T-helper 2 cell (primary cell): ENCODE measurements around the gene IL12RB1.
"Not testable (repeated sequence)": the region's sequence is repeated elsewhere in the genome, so short reads cannot be mapped to it uniquely, and the experiment has no call there.

Source experiments
- DNase-seq, 5 experiments: peaks; one replicate each; pipeline versions ENCODE4 v3.0.0 to v3.0.0-alpha.2; 2012 to 2022

The IL12RB1 gene

DNA sequence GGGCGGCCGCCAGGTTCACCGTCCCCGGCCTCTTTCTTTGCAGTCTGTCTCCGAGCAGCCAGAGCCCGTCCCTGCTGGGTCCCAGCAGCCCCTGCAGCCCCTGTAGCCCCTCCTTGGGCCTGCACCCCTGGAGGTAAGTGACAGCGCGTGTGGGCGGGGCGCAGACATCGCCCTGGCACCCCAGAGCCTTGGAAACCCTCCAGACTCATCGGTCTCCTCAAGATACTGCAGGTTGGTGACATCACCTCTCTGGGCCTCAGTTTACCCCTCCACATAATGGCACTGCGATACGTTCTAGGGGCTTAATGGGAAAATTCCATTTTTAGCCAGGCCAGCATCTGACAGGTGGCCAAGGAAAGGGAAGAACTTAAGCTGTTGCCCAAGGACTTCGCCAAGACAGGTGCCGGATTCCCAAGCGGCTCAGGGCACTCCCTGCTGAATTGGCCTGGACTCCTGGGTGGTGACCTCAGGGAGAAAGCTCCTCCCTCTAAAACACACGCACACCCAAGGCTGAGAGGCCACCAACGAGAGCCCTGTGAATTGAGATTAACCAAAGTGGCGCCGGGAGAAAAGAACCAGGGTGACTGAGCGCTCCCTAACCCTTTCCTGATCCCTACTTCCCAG lies 24.0 kb upstream of the IL12RB1 start:
- no peak for DNase-seq

DNA sequence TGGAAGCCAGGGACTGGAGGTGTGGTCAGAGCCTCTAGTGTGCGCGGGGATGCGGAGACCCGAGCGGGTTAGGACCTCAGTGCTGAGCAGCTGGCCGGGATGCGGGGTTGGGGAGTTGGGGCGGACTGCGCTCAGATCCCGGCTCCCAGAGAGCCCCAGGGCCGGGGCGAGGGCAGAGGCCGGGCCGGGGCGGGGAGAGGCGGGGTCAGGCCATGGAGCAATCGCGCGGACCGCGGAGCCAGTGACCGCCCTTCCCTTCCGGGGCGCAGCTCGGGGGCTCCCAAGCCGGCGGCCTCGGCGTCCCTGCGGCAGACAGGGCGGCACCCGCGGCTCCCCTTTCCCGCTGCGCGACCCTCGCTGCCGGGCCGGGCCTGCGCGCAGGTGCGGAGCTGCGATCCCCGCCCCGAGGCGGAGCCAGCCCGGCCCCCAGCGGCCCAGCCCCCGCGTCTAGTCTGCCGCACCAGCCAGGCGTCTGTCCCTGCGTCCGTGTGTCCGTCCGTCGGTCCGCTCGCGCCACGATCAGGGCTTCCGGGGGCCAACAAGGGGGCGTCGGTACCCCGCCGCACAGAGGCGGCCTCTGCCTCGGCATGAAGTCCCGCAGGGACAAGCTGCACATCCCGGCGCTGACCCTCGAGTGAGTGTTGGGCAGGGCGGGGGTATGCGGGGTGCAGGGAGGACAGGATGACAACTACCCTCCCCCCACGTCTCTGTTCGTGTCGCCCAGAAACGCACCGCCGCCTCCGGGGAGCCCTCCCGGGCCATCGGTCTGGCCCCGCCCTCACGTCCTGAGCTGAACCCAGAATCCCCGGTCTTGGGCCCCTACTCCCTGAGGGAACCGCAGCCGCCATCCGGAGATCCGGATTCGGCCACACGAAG lies 23.2 kb upstream of the IL12RB1 start:
- peak in 2 of 5 experiments; percentile 31 to 38 for DNase-seq

DNA sequence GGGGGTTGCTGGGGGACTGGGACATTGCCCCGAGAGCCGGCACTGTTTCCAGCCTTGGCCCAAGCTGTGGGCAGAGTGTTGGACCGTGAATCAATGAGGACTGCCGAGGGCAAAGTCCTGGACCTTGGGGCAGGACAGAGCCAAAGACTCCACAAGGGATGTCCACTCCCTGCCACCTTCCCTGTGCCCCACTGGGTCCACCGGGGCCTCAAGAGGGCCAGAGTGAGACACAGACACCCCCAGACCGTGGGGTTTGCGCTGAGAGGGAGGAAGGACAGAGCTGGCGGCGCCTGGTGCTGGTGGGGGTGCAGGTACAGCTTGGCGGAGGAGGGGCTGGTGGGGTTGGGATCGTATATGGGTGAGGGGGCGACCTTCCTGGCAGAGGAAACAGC lies 22.6 kb upstream of the IL12RB1 start:
- DNase-seq = no peak

DNA sequence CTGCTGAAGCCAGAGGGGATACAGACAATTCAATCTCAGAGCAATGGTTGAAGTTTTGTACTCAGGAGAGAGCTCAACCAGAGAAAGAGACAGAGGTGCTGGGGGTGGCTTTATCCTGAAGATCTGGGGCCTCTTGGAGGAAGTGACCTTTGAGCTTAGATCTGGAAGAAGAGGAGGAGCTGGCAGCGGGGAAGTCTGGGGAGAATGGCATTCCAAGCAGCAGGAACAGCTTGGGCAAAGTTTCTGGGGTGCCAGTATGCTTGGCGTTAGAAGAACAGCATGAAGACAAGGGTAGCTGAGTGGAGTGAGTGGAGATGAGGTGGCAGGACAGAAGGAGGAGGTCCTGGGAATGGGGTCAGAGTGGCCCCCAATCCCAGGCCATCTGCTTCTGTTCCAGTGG lies 22.2 kb upstream of the IL12RB1 start:
- DNase-seq = no peak

DNA sequence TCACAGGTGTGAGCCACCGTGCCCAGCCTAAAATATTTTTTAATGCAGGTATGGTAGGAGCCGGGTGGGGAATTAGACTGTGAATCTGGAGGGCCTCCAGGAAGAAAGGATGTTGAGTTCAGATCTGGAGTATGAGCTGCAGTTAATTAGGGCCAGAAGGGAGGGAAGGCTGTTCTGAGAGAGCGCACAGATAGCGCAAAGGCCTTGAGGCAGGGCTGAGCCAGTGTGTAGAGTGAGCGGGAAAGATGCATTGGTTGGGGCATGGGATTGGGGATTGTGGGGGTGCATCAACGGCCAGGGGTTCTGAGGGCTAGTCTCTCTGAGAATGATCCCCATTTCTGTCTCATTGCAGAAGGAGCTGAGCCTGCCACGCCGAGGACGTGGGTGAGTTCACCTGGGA lies 20.5 kb upstream of the IL12RB1 start:
- DNase-seq = no peak

DNA sequence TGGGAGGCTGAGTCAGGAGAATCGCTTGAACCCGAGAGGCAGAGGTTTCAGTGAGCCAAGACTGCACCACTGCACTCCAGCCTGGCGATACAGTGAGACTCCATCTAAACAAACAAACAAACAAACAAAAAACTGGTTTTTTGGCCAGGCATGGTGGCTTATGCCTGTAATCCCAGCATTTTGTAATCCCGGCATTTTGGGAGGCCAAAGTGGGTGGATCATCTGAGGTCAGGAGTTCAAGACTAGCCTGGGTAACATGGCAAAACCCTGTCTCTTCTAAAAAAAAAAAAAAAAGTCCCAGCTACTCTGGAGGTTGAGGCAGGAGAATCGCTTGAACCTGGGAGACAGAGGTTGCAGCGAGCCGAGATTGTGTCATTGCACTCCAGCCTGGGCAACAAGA lies 18.5 kb upstream of the IL12RB1 start:
- not testable (repeated sequence) for DNase-seq

DNA sequence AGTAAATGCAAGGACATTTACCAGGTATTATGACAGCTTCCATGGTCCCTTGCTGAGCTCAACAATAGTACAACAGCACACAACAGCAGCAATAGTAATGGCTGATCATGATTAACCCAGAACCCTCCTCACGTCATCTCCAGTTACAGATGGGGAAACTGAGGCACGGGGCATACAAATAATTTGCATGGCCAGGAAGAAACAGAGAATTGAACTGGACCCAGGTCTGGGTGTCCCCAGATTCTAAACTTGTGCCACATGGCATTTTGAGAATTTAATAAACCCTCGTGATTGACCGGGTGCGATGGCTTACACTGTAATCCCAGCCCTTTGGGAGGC lies 18.0 kb upstream of the IL12RB1 start:
- DNase-seq = no peak

DNA sequence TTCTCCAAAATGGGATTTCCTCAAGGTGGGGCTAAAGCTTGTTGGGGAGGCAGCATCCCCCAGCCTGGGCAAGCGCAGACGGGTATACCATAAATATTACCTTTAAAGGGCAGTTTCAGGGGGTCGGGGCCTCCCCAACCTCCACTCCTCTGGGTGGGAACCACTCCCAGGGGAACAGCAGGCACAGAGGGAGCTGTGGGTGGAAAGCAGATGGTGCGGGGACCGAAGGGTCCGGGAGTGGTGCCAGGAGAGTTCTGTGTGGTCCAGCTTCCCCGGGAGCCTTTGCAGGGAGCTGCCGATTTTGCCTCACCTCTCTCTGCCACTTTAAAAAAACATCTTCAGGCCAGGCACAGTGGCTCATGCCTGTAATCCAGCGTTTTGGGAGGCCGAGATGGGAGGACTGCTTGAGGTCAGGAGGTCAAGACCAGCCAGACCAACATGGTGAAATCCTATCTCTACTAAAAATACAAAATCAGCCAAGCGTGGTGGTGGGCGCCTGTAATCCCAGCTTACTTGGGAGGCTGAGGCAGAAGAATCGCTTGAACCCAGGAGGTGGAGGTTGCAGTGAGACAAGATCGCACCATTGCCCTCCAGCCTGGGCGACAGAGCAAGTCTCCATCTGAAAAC lies 16.3 kb upstream of the IL12RB1 start:
- DNase-seq = no peak

DNA sequence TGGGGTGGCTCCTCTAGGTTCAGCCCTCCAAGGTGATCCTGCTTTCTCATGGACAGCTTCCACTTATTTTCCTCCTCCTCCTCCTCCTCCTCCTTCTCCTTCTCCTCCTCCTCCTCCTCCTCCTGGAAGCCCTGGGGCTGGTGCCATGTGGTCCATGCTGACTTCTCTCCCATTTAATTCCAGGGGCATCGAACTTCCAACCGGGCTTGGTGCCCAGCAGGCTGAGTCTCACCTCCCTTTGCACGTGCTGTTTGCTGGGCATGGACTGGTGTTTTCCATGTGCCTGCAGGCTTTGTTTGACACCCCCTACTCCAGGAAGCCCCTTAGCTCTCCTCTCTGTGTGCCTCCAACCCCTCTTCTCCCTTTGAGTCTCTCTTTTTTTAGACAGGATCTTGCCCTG lies 14.5 kb upstream of the IL12RB1 start:
- no peak for DNase-seq

DNA sequence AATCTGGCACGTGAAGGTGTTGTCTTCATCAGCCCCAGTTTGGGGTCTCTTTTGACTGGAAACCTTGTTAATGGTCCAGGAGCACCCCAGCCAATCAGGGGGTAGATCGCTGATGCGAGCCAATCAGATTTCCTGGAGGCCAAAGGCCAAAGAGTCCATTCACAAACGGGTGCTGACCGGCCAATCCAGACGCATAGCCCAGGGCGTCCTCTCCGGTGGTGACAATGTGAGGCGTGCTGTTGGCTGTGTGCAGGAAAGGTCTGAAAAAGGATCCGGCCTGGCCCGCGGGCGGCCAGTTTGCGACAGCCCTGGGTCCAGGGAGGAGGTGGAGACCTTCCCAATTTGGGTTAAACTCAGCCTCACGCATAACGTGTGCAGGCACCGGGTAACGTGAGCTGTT lies 14.0 kb upstream of the IL12RB1 start:
- DNase-seq = no peak

DNA sequence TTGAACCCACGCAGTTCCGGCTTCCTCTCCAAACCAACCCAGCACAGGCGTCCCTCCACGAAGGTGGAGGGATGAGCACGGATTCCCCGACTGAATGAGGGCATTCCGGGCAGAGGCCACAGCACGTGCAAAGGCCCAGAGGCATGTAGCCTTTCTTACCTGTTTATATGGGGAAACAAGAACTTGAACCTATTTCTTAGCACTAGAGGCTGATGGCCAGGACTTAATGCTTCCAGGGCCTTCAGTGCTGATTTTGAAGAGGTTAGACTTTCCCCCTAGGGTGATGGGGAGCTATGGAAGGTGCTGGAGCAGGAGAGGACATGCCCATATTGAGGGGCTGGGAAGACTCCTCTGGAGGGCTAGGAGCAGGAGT lies 12.9 kb upstream of the IL12RB1 start:
- no peak for DNase-seq

DNA sequence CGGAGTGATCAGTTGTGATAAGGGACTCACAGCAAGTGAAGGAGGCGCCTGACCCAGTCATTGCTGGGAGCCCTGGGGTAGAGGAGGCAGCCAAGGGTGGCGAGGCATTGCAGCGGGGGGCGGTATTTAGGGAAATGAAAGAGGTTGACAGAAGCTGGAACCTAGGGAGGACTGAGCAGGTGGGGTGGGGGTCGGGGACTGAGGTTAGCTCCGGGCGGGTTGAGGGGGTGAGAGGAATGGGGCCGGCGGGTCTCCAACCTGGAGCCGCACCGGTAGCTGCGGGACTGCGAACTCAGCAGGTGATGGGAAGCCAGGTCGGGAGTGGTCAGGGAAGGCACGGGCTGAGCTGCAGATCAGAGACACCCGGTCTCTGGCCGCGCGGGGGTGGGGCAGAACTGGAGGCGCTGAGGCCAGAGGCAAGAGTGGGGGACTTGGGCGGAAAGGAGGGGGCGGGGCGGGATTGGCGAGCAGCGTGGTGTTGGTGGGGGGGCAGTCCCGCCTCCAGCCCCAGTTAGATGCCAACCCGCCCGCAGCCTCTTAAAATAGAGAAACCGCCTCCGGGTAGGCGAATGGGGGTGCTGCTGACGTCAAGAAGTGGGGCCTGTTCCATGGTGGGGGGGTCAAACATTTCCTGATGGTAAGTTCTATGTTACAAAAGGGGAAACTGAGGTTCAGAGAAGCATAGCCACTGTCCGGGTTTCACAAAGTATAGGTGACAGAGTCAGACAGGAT lies 12.3 kb upstream of the IL12RB1 start:
- DNase-seq = peak in 2 of 5 experiments; percentile 51 to 58

DNA sequence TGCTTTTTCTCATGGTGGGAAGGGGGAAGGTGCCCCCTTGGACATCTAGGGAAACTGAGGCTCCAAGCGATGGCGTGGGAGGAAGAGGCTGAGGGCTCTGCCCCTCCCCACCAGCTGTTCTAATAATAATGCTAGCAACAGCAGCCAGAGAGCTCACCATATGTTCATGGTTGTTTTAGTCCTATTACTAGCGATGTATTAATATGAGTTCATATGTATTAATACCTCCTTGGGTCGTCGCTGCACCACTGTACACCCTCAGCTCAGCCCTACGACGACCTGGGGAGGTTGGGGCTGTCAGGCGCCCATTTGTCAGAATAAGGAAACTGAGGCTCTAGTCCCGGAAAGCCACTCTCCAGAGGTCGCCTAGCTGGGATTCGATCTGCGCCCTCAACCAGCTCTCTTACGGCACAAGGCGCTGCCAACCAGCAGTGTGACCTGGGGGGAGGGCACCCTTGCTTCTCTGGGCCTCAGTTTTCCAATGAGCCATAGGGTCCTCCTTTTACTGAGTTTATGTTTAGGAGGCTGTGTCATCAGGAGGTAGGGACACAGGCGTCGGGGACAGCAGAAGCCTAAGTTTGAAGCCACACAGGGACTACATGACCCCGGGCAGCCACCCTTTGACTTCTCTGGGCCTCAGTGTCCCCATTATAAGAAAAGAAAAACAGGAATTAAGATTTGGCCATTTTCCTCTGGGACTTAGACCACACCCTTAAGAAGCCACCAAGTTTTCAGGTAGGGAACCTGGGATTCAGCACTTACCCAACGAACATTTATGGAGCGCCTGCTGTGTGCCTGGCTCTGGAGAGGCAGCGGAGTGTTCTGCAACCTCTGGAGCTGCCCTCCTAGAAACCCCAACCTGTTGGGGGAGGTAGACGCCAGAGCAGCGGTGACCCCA lies 11.5 kb upstream of the IL12RB1 start:
- peak in 1 of 5 experiments; percentile 24 for DNase-seq

DNA sequence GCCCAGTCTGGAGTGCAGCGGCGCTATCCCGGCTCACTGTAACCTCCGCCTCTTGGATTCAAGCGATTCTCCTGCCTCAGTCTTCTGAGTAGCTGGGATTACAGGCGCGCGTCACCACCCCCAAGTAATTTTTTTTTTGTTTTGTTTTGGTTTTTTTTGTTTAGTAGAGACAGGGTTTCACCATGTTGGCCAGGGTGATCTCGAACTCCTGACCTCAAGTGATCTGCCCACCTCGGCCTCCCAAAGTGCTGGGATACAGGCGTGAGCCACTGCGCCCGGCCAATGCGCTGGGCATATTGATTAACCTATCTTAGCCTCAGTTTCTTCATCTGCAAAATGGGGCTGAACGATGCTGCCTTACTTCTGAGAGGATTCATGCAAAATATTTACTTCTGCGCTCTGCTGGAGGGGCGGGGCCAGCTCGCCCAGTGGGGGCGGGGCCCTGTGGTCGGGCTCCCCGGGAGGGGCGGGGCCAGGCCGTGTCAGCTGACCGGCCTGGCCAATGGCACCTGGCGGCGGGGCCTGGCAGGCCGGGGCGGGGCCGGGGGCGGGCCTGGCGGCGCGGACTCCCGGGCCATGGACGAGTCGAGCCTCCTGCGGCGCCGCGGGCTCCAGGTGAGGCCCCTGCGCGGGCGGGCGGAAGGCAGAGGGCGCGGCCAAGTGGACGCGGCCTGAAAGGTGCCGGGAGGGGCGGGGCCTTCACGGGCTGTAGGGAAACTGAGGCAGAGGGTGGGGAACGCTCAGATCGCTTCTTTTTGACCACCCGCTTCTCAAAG lies 10.7 kb upstream of the IL12RB1 start, which contains the start of gene MAST3:
Gene MAST3, plus strand, starts transcription at position 562 of the 776 bp plus-strand sequence. Its CDS starts 15 bp downstream, at position 577.
- peak; percentile 84 to 92 (median 89) for DNase-seq

DNA sequence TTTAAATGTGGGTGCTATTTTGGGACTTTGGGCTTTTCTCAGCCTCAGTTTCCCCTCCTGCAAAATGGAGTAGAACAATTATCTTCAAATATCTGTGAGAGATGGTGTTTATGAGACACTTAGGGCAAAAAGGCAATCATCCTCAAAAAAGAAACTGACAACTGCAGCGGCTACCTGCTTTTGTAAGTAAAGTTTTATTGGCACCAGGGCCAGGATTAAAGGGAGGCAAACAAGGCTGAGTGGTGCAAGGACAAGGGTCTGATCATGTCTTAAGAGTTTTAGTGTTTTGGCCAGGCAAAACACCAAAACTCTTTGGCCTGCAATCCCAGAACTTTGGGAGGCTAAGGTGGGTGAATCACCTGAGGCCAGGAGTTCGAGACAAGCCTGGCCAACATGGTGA lies 9.5 kb upstream of the IL12RB1 start:
- DNase-seq = no peak

DNA sequence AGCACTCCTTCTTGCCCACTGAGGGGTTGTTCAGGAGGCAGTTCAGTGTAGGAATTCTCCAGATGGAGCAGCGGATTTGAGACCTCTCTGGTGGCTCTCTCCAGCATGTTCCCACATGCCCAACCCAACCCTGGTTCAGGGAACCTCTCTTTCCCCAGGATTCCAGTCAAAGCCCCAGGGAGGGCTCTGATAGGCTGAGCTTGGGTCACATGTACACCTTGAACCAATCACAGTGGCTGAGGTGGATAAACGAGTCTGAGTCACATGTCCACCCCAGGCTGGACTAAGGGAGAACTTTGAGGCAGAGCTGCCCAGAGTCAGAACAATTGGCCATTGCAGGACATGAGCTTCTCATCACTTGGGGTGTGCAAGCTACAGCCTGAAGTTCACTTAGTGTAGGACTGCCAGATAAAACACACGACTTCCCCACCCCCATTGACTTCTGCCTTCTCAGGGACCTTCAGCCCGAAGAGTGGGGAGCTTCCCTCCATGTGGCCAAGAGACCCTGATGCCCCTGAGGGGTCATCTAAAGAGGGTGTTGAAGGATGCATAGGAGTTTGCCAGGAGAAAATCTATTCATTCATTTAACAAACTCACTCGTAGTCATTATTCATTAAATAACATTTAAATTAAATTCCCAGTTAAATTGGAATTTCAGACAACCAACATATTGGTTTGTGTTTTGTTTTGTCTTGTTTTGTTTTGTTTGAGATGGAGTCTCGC lies 6.9 kb upstream of the IL12RB1 start:
- no peak for DNase-seq

DNA sequence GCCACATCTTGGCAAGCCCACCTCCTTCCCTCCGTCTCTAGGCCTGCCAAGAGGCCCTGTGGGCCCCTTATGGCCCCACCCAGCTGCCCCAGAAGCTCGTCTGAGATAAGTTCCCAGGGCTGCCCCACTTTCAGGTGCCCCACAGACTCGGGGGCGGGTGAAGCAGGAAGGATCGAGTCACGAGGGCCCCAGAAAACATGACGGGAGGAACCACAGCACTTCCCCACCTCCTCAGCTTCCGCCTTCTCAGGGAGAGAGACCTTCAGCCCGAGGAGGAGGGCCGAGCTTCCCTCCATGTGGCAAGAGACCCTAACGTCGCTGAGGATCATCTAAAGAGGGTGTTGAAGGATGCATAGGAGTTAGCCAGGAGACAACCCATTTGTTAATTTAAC lies 4.5 kb upstream of the IL12RB1 start:
- peak; percentile 40 to 93 (median 76) for DNase-seq

DNA sequence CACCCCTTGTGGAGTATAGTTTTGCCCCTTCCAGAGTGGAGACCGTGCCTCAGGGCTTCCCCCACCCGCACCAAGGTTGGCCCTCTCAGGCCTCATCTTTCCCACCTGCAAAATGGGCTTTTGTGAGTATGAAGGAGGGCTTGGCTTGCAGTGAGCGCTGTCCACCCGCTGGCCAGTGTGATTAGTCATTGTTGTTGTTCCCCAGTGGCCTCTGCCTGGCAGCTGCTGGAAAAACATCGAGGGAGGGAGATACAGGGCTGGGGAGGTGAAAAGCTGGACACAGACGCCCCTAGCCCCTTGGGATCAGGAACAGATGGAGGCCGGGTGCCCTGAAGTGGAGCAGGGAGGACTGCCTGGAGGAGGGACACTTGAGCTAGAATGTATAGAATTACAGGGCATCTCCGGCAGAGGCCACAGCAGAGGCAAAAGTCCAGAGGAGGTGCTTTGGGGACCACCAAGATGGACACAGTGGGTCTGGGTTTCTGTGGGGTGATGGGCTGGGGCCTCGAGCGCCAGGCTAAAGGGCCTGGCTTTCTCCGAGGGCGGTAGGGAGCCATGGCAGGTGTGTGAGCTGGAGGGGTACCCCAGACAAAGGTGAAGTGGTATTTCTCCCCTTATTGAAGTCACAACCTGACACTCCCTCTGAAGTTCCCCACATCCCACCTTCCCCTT lies 3.9 kb upstream of the IL12RB1 start:
- no peak for DNase-seq

DNA sequence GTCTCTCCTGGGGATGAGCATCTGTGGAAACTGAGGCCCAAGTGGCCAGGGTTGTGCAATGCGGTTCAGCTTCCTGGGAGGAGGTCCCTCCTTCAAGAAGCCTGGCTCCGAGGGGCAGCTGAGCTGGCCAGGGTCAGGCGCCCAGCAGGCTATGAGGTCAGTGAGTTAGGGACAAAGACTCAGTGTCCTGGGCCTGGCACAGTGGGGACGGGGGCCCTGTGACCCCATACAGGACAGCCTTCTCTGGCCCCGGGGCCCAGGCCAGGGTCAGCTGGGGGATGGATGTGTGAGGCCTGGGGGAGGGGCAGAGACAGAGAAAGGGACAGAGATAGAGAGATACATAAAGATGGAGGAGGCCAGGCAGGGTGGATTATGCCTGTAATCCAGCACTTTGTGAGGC lies 3.0 kb upstream of the IL12RB1 start:
- DNase-seq = no peak

DNA sequence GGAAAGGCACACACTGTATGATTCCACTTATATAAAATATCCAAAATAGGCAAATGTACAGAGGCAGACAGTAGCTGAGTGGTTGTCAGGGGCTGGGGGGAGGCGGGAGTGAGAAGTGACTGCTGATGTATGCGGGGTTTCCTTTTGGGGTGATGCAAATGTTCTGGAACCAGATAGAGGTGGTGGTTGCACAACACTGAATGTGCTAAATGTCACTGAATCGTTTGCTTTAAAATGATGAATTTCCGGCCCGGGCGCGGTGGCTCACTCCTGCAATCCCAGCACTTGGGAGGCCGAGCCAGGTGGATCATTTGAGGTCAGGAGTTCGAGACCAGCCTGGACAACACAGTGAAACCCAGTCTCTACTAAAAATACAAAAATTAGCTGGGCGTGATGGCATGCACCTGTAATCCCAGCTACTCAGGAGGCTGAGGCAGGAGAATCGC lies 2.4 kb upstream of the IL12RB1 start:
- DNase-seq = peak in 2 of 5 experiments; percentile 66 to 83
